Measurements from ENCODE around the gene PDE3A.

DNA sequence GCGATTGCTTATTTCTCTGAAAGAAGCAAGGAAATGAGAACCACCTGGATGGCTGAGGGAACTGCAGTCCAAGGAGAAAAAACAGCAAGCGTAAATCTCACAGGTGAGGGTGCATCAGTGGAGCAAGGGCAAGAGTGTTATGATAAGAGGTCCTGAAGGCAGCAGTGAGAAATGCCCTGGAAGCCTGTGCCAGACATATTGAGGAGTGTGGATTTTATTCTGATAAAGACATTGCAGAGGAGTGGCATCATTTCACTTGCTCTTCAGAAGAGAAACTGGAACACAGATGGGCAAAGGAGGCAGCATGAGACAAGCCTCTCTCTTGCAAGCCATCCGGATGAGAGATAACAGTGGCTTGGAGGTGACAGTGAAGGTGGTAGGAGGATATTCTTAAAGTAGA is 78.5 kb downstream of the PDE3A start:
- TF ChIP-seq CTCF (IDR thresholded peaks at IDR 0.05 in 2 of 3, conservative IDR thresholded peaks at IDR 0.05 in 1 of 3; ENCODE audit: borderline replicate concordance in 1 of 3, insufficient read depth in 1 of 3, low read depth in 2 of 3, low read length in 2 of 3) (no peak), POLR2A (IDR thresholded peaks at IDR 0.05; ENCODE audit: borderline replicate concordance, extremely low read depth, insufficient read depth, insufficient read length) (no peak), TCF7L2 (IDR thresholded peaks at IDR 0.05; ENCODE audit: borderline replicate concordance, extremely low read depth, insufficient read depth, insufficient read length) (no peak), YY1 (IDR thresholded peaks at IDR 0.05; ENCODE audit: extremely low read depth, insufficient replicate concordance, low read depth, low read length) (no peak), SP1 (IDR thresholded peaks at IDR 0.05; ENCODE audit: low read depth) (no peak), MAX (IDR thresholded peaks at IDR 0.05) (no peak), EZH2phosphoT487 (IDR thresholded peaks at IDR 0.05; ENCODE audit: borderline replicate concordance) (no peak)

Measured in HCT116 (cell line).